ENCODE results near the gene RBPJ.

The RBPJ gene

DNA sequence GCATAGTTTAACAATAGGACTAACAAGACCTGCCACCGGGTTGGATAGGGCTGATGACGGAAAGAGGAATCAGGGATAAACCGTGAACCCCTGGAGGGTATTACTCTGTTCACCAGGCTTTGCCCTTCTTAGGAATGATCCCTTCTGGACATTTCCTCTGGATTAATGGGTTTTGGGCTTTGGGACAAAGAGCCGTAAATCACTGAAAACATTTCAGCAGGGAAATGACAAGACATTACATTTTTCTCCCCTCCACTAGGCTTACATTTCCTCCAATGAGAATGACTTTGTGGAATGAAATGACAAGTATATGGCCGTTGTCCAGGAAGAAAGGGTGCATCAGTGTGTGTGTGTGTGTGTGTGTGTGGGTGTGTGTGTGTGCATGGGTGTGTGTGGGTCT lies 25.9 kb upstream of the RBPJ start:
- no peak for DNase-seq
- H3K9me3 Mint-ChIP-seq = no peaks in the 10 kb centered on the region
- no peak overlapping the region for H3K4me3 Mint-ChIP-seq
- peaks cover 2 to 10% of the 10 kb centered on the region in 2 donors for H3K4me1 Mint-ChIP-seq (ENCODE audit: low read depth in 2 of 2)
- no peak for ATAC-seq (replicated peaks)
- no peak overlapping the region for H3K27ac Mint-ChIP-seq
- no peaks in the 10 kb centered on the region for H3K27me3 Mint-ChIP-seq
- H3K36me3 Mint-ChIP-seq (ENCODE audit: insufficient read depth) = no peaks in the 10 kb centered on the region

- H3K4me1 Mint-ChIP-seq (ENCODE audit: low read depth in 2 of 2) = peaks cover 2 to 10% of the 10 kb centered on the region in 2 donors
- DNase-seq (no peak), ATAC-seq (replicated peaks) (no peak)
Measured at GRCh38 chr4:26296021-26296420, 24.8 kb upstream of the RBPJ start.

GRCh38 chr4:26296514-26296913 lies 24.3 kb upstream of the RBPJ start:
- DNase-seq (no peak), ATAC-seq (replicated peaks) (no peak)
- H3K27me3 Mint-ChIP-seq = no peaks in the 10 kb centered on the region
- H3K27ac Mint-ChIP-seq = no peak overlapping the region
- H3K36me3 Mint-ChIP-seq (ENCODE audit: insufficient read depth) = no peaks in the 10 kb centered on the region
- H3K9me3 Mint-ChIP-seq = no peaks in the 10 kb centered on the region
- H3K4me1 Mint-ChIP-seq (ENCODE audit: low read depth in 2 of 2) = peaks cover 2 to 10% of the 10 kb centered on the region in 2 donors
- no peak overlapping the region for H3K4me3 Mint-ChIP-seq

More at GRCh38 chr4:26296021-26296420, 24.8 kb upstream of the RBPJ start:
- H3K9me3 Mint-ChIP-seq = no peaks in the 10 kb centered on the region
- H3K36me3 Mint-ChIP-seq (ENCODE audit: insufficient read depth) = no peaks in the 10 kb centered on the region
- H3K27ac Mint-ChIP-seq = no peak overlapping the region
- no peak overlapping the region for H3K4me3 Mint-ChIP-seq
- H3K27me3 Mint-ChIP-seq = no peaks in the 10 kb centered on the region

- H3K4me3 Mint-ChIP-seq = no peak overlapping the region
- H3K9me3 Mint-ChIP-seq = no peaks in the 10 kb centered on the region
- H3K4me1 Mint-ChIP-seq (ENCODE audit: low read depth in 2 of 2) = peaks cover 2 to 10% of the 10 kb centered on the region in 2 donors
- no peaks in the 10 kb centered on the region for H3K36me3 Mint-ChIP-seq (ENCODE audit: insufficient read depth)
- no peak overlapping the region for H3K27ac Mint-ChIP-seq
- DNase-seq = no peak
- no peak for ATAC-seq (replicated peaks)
- H3K27me3 Mint-ChIP-seq = no peaks in the 10 kb centered on the region
Measured at GRCh38 chr4:26297219-26297618, 23.6 kb upstream of the RBPJ start.

DNA sequence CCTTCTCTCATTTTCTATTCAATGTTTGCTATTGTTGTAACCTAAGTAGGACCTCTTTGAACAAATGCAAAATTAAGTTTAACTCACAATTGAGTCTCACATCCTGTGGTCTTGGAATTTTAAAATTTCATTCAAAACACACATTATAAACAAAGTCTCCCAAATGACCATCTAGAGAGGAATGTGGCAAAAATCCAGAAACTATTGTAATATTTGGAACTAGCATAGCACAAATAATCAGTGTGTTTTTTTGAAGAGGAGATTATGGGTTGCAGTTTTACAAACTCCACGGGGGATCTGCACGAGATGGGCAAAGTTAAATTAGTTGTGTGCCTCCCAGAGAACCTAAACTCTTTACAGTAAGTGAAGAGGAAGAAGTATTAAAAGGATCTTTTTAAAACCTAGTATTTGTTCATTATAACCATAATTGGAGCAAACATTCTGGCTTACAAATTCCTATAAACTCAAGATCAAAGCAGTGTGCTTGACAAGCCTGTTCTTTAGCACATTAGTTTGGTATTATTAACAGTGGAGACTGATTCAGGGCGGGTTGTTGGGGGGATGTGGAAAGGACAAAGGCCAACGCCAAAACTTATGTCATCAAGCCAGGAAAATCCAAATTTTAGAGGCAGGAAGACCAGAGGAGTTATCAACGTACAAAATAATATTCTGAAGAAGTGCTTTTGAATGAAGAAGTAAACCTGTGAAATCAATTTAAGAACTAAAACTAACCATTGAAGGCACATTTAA lies 22.4 kb upstream of the RBPJ start:
- Mint-ChIP-seq H3K4me3 (peak overlapping the region; percentile 78 to 87), H3K27ac (peak overlapping the region; percentile 81 to 89), H3K27me3 (no peaks in the 10 kb centered on the region), H3K4me1 (ENCODE audit: low read depth in 2 of 2) (peaks cover 2 to 10% of the 10 kb centered on the region in 2 donors), H3K36me3 (ENCODE audit: insufficient read depth) (no peaks in the 10 kb centered on the region), H3K9me3 (no peaks in the 10 kb centered on the region)
- DNase-seq (no peak), ATAC-seq (replicated peaks) (no peak)

DNA sequence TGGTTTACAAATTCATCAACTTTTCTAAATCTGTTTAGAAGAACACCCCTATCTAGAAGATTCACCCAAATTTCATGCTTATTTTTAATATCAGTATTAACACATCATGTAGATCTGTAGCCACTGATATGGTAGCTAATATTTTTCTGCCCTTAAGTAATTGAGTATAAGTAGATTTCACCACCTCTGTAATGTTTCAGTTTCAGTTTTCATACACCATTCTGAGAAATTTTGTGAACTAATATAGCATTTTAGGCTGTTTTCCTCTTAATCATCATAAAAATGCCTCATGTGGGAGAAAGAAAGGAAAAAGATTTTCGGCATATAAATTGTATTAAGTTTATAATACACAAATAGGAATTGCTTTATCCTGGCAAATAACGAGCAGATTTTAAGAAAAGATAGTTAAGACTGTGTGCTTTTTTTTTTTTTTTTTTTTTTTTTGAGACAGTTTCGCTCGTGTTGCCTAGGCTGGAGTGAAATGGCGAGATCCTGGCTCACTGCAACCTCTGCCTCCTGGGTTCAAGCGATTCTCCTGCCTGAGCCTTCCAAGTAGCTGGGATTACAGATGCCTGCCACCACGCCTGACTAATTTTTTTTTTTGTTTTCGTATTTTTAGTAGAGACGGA lies 21.4 kb upstream of the RBPJ start:
- no peaks in the 10 kb centered on the region for H3K27me3 Mint-ChIP-seq
- H3K9me3 Mint-ChIP-seq = no peaks in the 10 kb centered on the region
- H3K4me3 Mint-ChIP-seq = peak overlapping the region; percentile 78 to 87
- no peaks in the 10 kb centered on the region for H3K36me3 Mint-ChIP-seq (ENCODE audit: insufficient read depth)
- H3K27ac Mint-ChIP-seq = peak overlapping the region; percentile 81 to 89
- H3K4me1 Mint-ChIP-seq (ENCODE audit: low read depth in 2 of 2) = peaks cover 2 to 10% of the 10 kb centered on the region in 2 donors
- no peak for DNase-seq
- peak; percentile 58 for ATAC-seq (replicated peaks)

GRCh38 chr4:26300314-26301307 lies 20.2 kb upstream of the RBPJ start:
- ATAC-seq (replicated peaks) (no peak), DNase-seq (no peak)
- Mint-ChIP-seq H3K27ac (peak overlapping the region; percentile 81 to 89), H3K27me3 (no peaks in the 10 kb centered on the region), H3K9me3 (no peaks in the 10 kb centered on the region), H3K4me3 (peak overlapping the region; percentile 31 to 87), H3K4me1 (ENCODE audit: low read depth in 2 of 2) (peaks cover 2 to 10% of the 10 kb centered on the region in 2 donors), H3K36me3 (ENCODE audit: insufficient read depth) (no peaks in the 10 kb centered on the region)

GRCh38 chr4:26302031-26302899 lies 18.5 kb upstream of the RBPJ start:
- Mint-ChIP-seq H3K4me1 (ENCODE audit: low read depth in 2 of 2) (peaks cover 2 to 10% of the 10 kb centered on the region in 2 donors), H3K27ac (no peak overlapping the region), H3K4me3 (no peak overlapping the region), H3K27me3 (no peaks in the 10 kb centered on the region), H3K36me3 (ENCODE audit: insufficient read depth) (no peaks in the 10 kb centered on the region), H3K9me3 (no peaks in the 10 kb centered on the region)
- DNase-seq (no peak), ATAC-seq (replicated peaks) (no peak)

- Mint-ChIP-seq H3K4me3 (no peak overlapping the region), H3K36me3 (ENCODE audit: insufficient read depth) (no peaks in the 10 kb centered on the region), H3K27ac (no peak overlapping the region), H3K27me3 (no peaks in the 10 kb centered on the region), H3K9me3 (no peaks in the 10 kb centered on the region), H3K4me1 (ENCODE audit: low read depth in 2 of 2) (peaks cover 2 to 10% of the 10 kb centered on the region in 2 donors)
- ATAC-seq (replicated peaks) (no peak), DNase-seq (no peak)
Measured at GRCh38 chr4:26303008-26303407, 17.8 kb upstream of the RBPJ start.

DNA sequence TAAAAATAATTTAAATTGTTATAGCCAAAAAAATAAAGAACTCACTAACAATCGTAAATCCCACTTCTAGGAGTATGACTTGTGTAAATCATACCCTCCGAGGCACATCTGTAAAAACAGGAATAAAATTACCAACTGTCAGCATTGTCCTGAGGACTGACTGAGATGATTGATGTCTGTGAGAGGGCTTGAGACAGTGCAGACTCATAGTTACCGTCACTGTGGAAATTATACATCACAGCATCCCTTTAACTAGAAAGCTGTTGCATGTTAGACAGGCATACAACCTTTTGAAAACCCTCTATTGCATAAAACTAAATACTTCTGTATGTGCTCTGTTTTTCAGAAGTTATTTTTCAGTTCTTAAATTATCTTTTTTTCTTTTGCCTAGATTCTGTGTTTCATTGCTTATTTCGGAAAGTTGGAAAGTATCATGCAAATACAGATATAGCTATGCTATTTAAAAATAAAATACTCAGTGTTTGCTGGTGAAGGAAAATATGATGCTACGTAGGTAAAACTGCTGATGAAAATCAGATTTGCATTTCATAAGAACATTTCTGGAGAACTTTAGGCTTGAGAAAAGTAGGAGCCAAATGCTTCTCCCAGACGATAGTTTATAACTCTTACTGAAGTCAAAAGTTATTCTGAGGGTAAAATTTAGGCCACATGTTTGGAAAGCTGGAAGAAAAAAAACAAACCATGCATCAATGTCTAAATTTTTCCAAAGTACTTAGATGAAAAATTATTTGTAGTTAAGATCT lies 13.6 kb upstream of the RBPJ start:
- Mint-ChIP-seq H3K27me3 (no peaks in the 10 kb centered on the region), H3K27ac (no peak overlapping the region), H3K4me3 (no peak overlapping the region), H3K36me3 (ENCODE audit: insufficient read depth) (no peaks in the 10 kb centered on the region), H3K4me1 (ENCODE audit: low read depth in 2 of 2) (peaks cover 5% of the 10 kb centered on the region in 2 donors), H3K9me3 (no peaks in the 10 kb centered on the region)
- ATAC-seq (replicated peaks) (no peak), DNase-seq (no peak)

DNA sequence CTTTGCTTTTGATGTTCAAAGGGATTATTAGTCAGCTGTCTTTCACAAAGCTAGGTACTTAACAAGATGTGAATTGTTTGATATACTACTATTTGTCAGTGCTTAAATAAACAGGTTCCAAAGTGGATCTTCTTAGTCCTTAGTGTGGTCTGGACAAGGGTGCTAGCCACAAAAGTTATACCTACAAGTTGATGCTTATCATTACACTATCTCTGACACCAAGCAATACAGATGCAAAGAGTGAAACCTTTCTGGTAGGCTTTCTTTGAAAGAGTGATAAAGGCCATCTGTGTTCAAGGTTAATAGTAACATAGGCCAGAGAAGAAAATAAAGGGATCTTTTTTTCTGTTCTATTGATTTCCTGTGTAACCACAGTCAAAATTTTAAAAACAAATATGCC lies 12.2 kb upstream of the RBPJ start:
- Mint-ChIP-seq H3K27me3 (no peaks in the 10 kb centered on the region), H3K27ac (no peak overlapping the region), H3K4me1 (ENCODE audit: low read depth in 2 of 2) (peaks cover 9 to 13% of the 10 kb centered on the region in 2 donors), H3K9me3 (no peaks in the 10 kb centered on the region), H3K4me3 (no peak overlapping the region), H3K36me3 (ENCODE audit: insufficient read depth) (no peaks in the 10 kb centered on the region)
- DNase-seq = no peak
- peak; percentile 75 for ATAC-seq (replicated peaks)

DNA sequence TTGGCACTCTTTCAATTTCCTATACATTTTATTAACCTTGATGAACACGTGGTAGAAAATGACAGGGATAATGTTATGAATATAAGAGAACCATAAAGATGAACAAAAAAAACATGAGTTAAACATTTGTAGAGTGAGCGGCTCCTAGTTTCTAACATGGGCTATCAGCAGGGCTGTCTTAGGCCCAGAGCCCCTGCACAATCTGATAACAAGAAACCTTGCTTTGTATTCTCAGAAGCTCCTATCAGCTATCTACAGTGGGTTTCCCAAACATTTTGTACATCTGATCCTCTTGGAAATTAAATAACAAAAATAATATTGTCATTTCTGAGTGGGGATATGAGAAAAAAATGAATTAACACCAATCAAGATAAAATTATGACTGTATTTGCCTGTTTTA lies 10.6 kb upstream of the RBPJ start:
- Mint-ChIP-seq H3K9me3 (peaks cover 0 to 3% of the 10 kb centered on the region in 2 donors), H3K4me3 (no peak overlapping the region), H3K27ac (no peak overlapping the region), H3K36me3 (ENCODE audit: insufficient read depth) (peaks cover 2% of the 10 kb centered on the region), H3K27me3 (no peaks in the 10 kb centered on the region), H3K4me1 (ENCODE audit: low read depth in 2 of 2) (peaks cover 9 to 13% of the 10 kb centered on the region in 2 donors)
- ATAC-seq (replicated peaks) (no peak), DNase-seq (no peak)
